Measurements from ENCODE around the gene SRPRA.

GRCh38 chr11:126216526-126217305, 52.0 kb downstream of the SRPRA start:
- TF ChIP-seq CTCF (IDR thresholded peaks at IDR 0.05; ENCODE audit: poor library complexity, severe bottlenecking) (no peak), EZH2 (IDR thresholded peaks at IDR 0.05; ENCODE audit: borderline replicate concordance, insufficient read depth, low read length, poor library complexity, severe bottlenecking) (no peak), TAF1 (IDR thresholded peaks at IDR 0.05; ENCODE audit: low read depth) (no peak), EP300 (conservative IDR thresholded peaks at IDR 0.05; ENCODE audit: poor library complexity, severe bottlenecking) (no peak)
